HL-60 (cell line): ENCODE results near the gene KSR1.

Experiments
- DNase-seq, 2 experiments: peaks; one replicate each; pipeline ENCODE4 v3.0.0-alpha.2; 2010 to 2020; ENCODE audit warnings: low read depth in 1 of 2, low spot score in 1 of 2
- H3K27ac ChIP-seq: fragments of 250-450 bp; sonication (Bioruptor Pico); replicated peaks from 2 replicates; pipeline ENCODE4 v1.5.1; 2020; ENCODE audit warnings: mild to moderate bottlenecking, moderate library complexity
- H3K27me3 ChIP-seq: fragments of 250-450 bp; sonication (Bioruptor Pico); 2 replicates; pipeline ENCODE4 v1.5.1; 2021; ENCODE audit warnings: mild to moderate bottlenecking, moderate library complexity; ENCODE audit not compliant: insufficient read depth, poor library complexity, severe bottlenecking
- H3K4me3 ChIP-seq: replicated peaks from 2 replicates; pipeline ENCODE4 v1.5.1; 2011; ENCODE audit warnings: mild to moderate bottlenecking, control low read depth, low read length; ENCODE audit not compliant: insufficient read depth
- CTCF ChIP-seq: IDR thresholded peaks from one replicate; pipeline ENCODE4 v1.5.1; 2011; ENCODE audit warnings: low read length, control low read depth, inconsistent platforms; ENCODE audit not compliant: insufficient read depth
- GABPA ChIP-seq: IDR thresholded peaks from 2 replicates; pipeline ENCODE4 v1.6.1; 2012; ENCODE audit warnings: low read depth
- POLR2AphosphoS5 ChIP-seq: IDR thresholded peaks from 2 replicates; pipeline ENCODE4 v1.6.1; 2012; ENCODE audit warnings: low read depth
- REST ChIP-seq: IDR thresholded peaks from 2 replicates; pipeline ENCODE4 v1.6.1; 2012; ENCODE audit warnings: low read depth; ENCODE audit not compliant: insufficient replicate concordance
- SPI1 ChIP-seq: IDR thresholded peaks from 2 replicates; pipeline ENCODE4 v1.6.1; 2012; ENCODE audit warnings: low read depth, mild to moderate bottlenecking, borderline replicate concordance

The KSR1 gene

GRCh38 chr17:27481327-27481726 lies 25.1 kb downstream of the KSR1 start:
- peak in 1 of 2 experiments; percentile 36 for DNase-seq
- Histone ChIP-seq H3K4me3 (no peak overlapping the region), H3K27ac (no peak overlapping the region), H3K27me3 (no peaks in the 10 kb centered on the region)
- no peak for TF ChIP-seq CTCF
- no peak for TF ChIP-seq SPI1

- Histone ChIP-seq H3K27me3 (no peaks in the 10 kb centered on the region), H3K4me3 (no peak overlapping the region), H3K27ac (no peak overlapping the region)
- no peak for TF ChIP-seq SPI1
- no peak for TF ChIP-seq POLR2AphosphoS5
- TF ChIP-seq CTCF, result no peak
- no peak for TF ChIP-seq GABPA
- TF ChIP-seq REST, result no peak
- no peak for DNase-seq
These were observed 28.9 kb downstream of the KSR1 start for GRCh38 chr17:27485125-27485524.

GRCh38 chr17:27485716-27486495 lies 29.7 kb downstream of the KSR1 start:
- H3K27me3 ChIP-seq, result no peaks in the 10 kb centered on the region
- no peak overlapping the region for H3K4me3 ChIP-seq
- TF ChIP-seq CTCF (no peak), POLR2AphosphoS5 (no peak), GABPA (no peak)
- no peak for DNase-seq
- no peak overlapping the region for H3K27ac ChIP-seq

GRCh38 chr17:27486741-27487140 lies 30.5 kb downstream of the KSR1 start:
- DNase-seq, result no peak

More at GRCh38 chr17:27486741-27487140, 30.5 kb downstream of the KSR1 start:
- TF ChIP-seq CTCF (no peak), GABPA (no peak)
- no peak overlapping the region for H3K4me3 ChIP-seq
- no peak overlapping the region for H3K27ac ChIP-seq
- H3K27me3 ChIP-seq, result no peaks in the 10 kb centered on the region
